Right ventricle myocardium inferior (tissue), 1 donor: ENCODE data around the gene FNDC7. TPM values are rescaled to one million over a fixed set of nuclear protein-coding genes. Genes with fewer than 3 reads are reported as not detected.

Source experiments
- ATAC-seq: fragments of 200-7000 bp; cut with Tn5 transposase; one replicate; pipeline ENCODE4 v1.9.1; 2020; ENCODE audit warnings: mild to moderate bottlenecking, moderate library complexity
- DNase-seq: peaks from one replicate; pipeline ENCODE4 v3.0.0; 2021; ENCODE audit errors: missing footprints
- intact Hi-C: fragments of 100-400 bp; cut with DNase I; formaldehyde crosslinking; loops from one replicate; pipeline ENCODE4 v1.11.0; 2022
- total RNA-seq: library from RNA; stranded (reverse); fragmentation: NEBNext Ultra II Directional; extraction: Animal tissue kit (Norgen Biotek cat#: 25700); gene quantifications from one replicate; pipeline ENCODE4 v1.2.1, GENCODE V29; 2021
- donor health status: DM: no; HTN: yes; CAD: no; lungs with severe emphysema.

Gene FNDC7
- total RNA-seq, 1 donor from 2014 or later = not detected

GRCh38 chr1:108728327-108728923, 15.7 kb downstream of the FNDC7 start:
- DNase-seq (no peak), ATAC-seq (no peak)
- intact Hi-C loops = no loop called here

- ATAC-seq (no peak), DNase-seq (no peak)
- intact Hi-C loops = no loop called here
Observed at GRCh38 chr1:108729481-108729880, 16.8 kb downstream of the FNDC7 start.

GRCh38 chr1:108732398-108732797, 19.7 kb downstream of the FNDC7 start:
- intact Hi-C loops = no loop called here
- DNase-seq (no peak), ATAC-seq (no peak)

- DNase-seq (no peak), ATAC-seq (no peak)
- intact Hi-C loops = no loop called here
Observed at GRCh38 chr1:108734171-108734865, 21.6 kb downstream of the FNDC7 start.

GRCh38 chr1:108742253-108742652, 29.5 kb downstream of the FNDC7 start:
- intact Hi-C loops = no loop called here
- ATAC-seq (no peak), DNase-seq (no peak)

GRCh38 chr1:108745980-108746381, 33.3 kb downstream of the FNDC7 start:
- intact Hi-C loops = loop anchor here (1.0 kb wide), 1 partner anchor 54 kb away; the partner anchor contains the start of gene PRPF38B
- no peak for ATAC-seq
- DNase-seq = no peak

- intact Hi-C loops = loop anchor here (1.0 kb wide), 1 partner anchor 54 kb away; the partner anchor contains the start of gene PRPF38B
- DNase-seq (peak; percentile 100), ATAC-seq (peak; percentile 97)
Observed at GRCh38 chr1:108746382-108747170, 33.9 kb downstream of the FNDC7 start, which contains the start of gene STXBP3. TSS of gene STXBP3 (plus strand) at chr1:108746674. CDS start at chr1:108746738, 64 bp downstream.

GRCh38 chr1:108747171-108747850, 34.6 kb downstream of the FNDC7 start:
- intact Hi-C loops = no loop called here
- ATAC-seq (peak; percentile 84), DNase-seq (peak; percentile 88)

- ATAC-seq = no peak
- intact Hi-C loops = no loop called here
- no peak for DNase-seq
Observed at GRCh38 chr1:108747898-108748297, 35.2 kb downstream of the FNDC7 start.

- ATAC-seq (no peak), DNase-seq (no peak)
- intact Hi-C loops = no loop called here
Observed at GRCh38 chr1:108749081-108749480, 36.4 kb downstream of the FNDC7 start.

GRCh38 chr1:108750476-108751181, 37.9 kb downstream of the FNDC7 start:
- DNase-seq (no peak), ATAC-seq (no peak)
- intact Hi-C loops = no loop called here

GRCh38 chr1:108753363-108753762, 40.7 kb downstream of the FNDC7 start:
- ATAC-seq = no peak
- intact Hi-C loops = no loop called here
- DNase-seq = no peak

GRCh38 chr1:108758796-108759195, 46.1 kb downstream of the FNDC7 start:
- intact Hi-C loops = no loop called here
- ATAC-seq (no peak), DNase-seq (no peak)

- intact Hi-C loops = no loop called here
- DNase-seq (no peak), ATAC-seq (no peak)
Observed at GRCh38 chr1:108767115-108767514, 54.4 kb downstream of the FNDC7 start.

GRCh38 chr1:108767708-108768107, 55.0 kb downstream of the FNDC7 start:
- intact Hi-C loops = no loop called here

GRCh38 chr1:108777839-108778238, 65.1 kb downstream of the FNDC7 start:
- no peak for ATAC-seq
- no peak for DNase-seq
- intact Hi-C loops = no loop called here

More at GRCh38 chr1:108767708-108768107, 55.0 kb downstream of the FNDC7 start:
- ATAC-seq (no peak), DNase-seq (no peak)

GRCh38 chr1:108779455-108779854, 66.7 kb downstream of the FNDC7 start:
- ATAC-seq = no peak
- intact Hi-C loops = no loop called here
- no peak for DNase-seq

- no peak for DNase-seq
- intact Hi-C loops = no loop called here
- ATAC-seq = no peak
Observed at GRCh38 chr1:108780937-108781574, 68.3 kb downstream of the FNDC7 start.
